Activated CD8-positive, alpha-beta memory T cell treated with anti-CD3 and anti-CD28 coated beads, Interleukin-2, amount 10 ng/mL, durations not matched to agents 7 days and 5 days (primary cell): Measurements from ENCODE around the gene TOP2B. TPM values are rescaled to one million over a fixed set of nuclear protein-coding genes. Genes with fewer than 3 reads are reported as not detected.

Experiments
- ATAC-seq: fragments of 150-1000 bp; cut with Tn5 transposase; one replicate; pipeline ENCODE4 v1.10.0; 2021; ENCODE audit warnings: moderate library complexity
- CTCF ChIA-PET: fragments of 350-600 bp; sonication (Branson Sonifier 250); formaldehyde crosslinking; loops from one replicate; lab custom pipeline; 2021; ENCODE audit warnings: antibody characterized with exemption; lab: Charles Lee
- DNase-seq: peaks from one replicate; pipeline ENCODE4 v3.0.0-alpha.2; 2020
- H3K27ac Mint-ChIP-seq: one replicate; pipeline ENCODE4 v1.8.0; 2021; ENCODE audit warnings: mild to moderate bottlenecking, mixed read lengths
- H3K27me3 Mint-ChIP-seq: one replicate; pipeline ENCODE4 v1.8.0; 2021; ENCODE audit warnings: mixed read lengths
- H3K36me3 Mint-ChIP-seq: one replicate; pipeline ENCODE4 v1.8.0; 2021; ENCODE audit warnings: mild to moderate bottlenecking, mixed read lengths
- H3K4me1 Mint-ChIP-seq: one replicate; pipeline ENCODE4 v1.8.0; 2021; ENCODE audit warnings: mixed read lengths
- H3K4me3 Mint-ChIP-seq: one replicate; pipeline ENCODE4 v1.8.0; 2021; ENCODE audit warnings: mild to moderate bottlenecking, moderate library complexity, mixed read lengths
- H3K9me3 Mint-ChIP-seq: one replicate; pipeline ENCODE4 v1.8.0; 2022; ENCODE audit warnings: low read depth, mixed read lengths
- total RNA-seq, 2 experiments: library from RNA; stranded (reverse); gene quantifications; one replicate each; pipeline ENCODE4 v1.2.3, GENCODE V29; 2021

The TOP2B gene
- total RNA-seq, 2 experiments from 2014 or later, result 107 to 128 TPM

- Mint-ChIP-seq H3K4me1 (no peaks in the 10 kb centered on the region), H3K36me3 (no peaks in the 10 kb centered on the region), H3K9me3 (peaks cover 3% of the 10 kb centered on the region), H3K27ac (no peak overlapping the region), H3K27me3 (peaks cover 19% of the 10 kb centered on the region), H3K4me3 (no peak overlapping the region)
- DNase-seq (no peak), ATAC-seq (no peak)
- CTCF ChIA-PET, result no interaction called here
Observed at GRCh38 chr3:25689226-25689625, 24.5 kb upstream of the TOP2B start.

DNA sequence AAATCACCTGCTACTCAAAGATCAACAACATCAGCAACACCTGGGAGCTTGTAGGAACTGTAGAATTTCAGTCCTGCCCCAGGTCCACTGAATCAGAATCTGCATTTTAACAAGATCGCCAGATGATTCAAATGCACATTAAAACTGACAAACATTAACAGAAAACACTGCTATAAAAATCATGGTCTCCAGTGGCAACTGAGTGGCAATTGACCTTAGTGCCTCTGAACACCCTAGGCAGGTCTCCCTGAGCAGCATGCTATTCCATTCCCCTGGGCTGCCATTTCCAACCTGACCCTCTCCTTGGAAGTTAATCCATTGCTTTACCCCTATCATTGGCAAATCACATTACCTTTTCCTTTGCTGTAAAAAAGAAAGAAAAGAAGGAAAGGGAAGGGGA lies 23.0 kb upstream of the TOP2B start:
- ATAC-seq (no peak), DNase-seq (no peak)
- Mint-ChIP-seq H3K27ac (no peak overlapping the region), H3K4me1 (no peaks in the 10 kb centered on the region), H3K27me3 (peaks cover 16% of the 10 kb centered on the region), H3K4me3 (no peak overlapping the region), H3K36me3 (no peaks in the 10 kb centered on the region), H3K9me3 (no peaks in the 10 kb centered on the region)
- CTCF ChIA-PET, result no interaction called here

DNA sequence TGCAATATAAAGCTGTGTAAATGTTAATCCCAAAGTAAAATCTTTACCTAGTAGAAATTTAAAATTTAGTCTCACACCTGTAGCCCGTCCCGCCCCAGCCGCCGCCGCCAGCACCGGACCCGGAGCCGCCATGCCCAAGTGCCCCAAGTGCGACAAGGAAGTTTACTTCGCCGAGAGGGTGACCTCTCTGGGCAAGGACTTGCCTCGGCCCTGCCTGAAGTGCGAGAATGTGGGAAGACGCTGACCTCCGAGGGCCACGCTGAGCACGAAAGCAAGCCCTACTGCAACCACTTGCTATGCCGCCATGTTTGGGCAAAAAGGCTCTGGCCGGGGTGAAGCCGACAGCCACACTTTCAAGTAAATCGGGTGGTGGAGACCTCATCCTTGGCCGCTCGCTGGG lies 22.1 kb upstream of the TOP2B start:
- no peak overlapping the region for H3K27ac Mint-ChIP-seq
- no peaks in the 10 kb centered on the region for H3K9me3 Mint-ChIP-seq
- H3K4me1 Mint-ChIP-seq, result no peaks in the 10 kb centered on the region
- H3K36me3 Mint-ChIP-seq, result no peaks in the 10 kb centered on the region
- peaks cover 14% of the 10 kb centered on the region for H3K27me3 Mint-ChIP-seq
- DNase-seq, result no peak
- CTCF ChIA-PET, result no interaction called here
- ATAC-seq, result no peak
- H3K4me3 Mint-ChIP-seq, result no peak overlapping the region

- CTCF ChIA-PET, result interaction anchor here (1.0 kb wide), 1 partner anchor 78 kb away, joined by 3 read pairs; no protein-coding TSS in a partner anchor
- H3K9me3 Mint-ChIP-seq, result no peaks in the 10 kb centered on the region
- H3K27ac Mint-ChIP-seq, result no peak overlapping the region
- no peak overlapping the region for H3K4me3 Mint-ChIP-seq
- H3K4me1 Mint-ChIP-seq, result no peaks in the 10 kb centered on the region
- no peaks in the 10 kb centered on the region for H3K36me3 Mint-ChIP-seq
- peaks cover 11% of the 10 kb centered on the region for H3K27me3 Mint-ChIP-seq
- no peak for ATAC-seq
- DNase-seq, result no peak
Observed at GRCh38 chr3:25683882-25684281, 19.2 kb upstream of the TOP2B start.

DNA sequence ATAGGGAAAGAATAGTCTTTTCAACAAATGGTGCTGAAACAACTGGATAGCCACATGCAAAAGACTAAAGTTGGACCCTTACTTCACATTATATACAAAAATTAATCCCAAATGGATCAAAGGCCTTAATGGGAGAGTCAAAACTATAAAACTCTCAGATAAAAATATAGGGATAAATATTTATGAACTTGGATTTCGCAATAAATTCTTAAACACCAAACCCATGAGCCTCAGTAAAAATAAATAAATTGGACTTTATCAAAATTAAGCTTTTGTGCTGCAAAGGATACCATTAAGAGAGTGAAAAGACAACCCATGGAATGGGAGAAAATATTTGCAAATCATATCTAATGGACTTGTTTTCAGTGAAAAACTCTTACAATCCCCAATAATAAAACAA lies 18.7 kb upstream of the TOP2B start:
- ATAC-seq, result no peak
- Mint-ChIP-seq H3K4me1 (no peaks in the 10 kb centered on the region), H3K9me3 (no peaks in the 10 kb centered on the region), H3K36me3 (no peaks in the 10 kb centered on the region), H3K27me3 (peaks cover 10% of the 10 kb centered on the region), H3K4me3 (no peak overlapping the region), H3K27ac (no peak overlapping the region)
- CTCF ChIA-PET, result no interaction called here
- no peak for DNase-seq

DNA sequence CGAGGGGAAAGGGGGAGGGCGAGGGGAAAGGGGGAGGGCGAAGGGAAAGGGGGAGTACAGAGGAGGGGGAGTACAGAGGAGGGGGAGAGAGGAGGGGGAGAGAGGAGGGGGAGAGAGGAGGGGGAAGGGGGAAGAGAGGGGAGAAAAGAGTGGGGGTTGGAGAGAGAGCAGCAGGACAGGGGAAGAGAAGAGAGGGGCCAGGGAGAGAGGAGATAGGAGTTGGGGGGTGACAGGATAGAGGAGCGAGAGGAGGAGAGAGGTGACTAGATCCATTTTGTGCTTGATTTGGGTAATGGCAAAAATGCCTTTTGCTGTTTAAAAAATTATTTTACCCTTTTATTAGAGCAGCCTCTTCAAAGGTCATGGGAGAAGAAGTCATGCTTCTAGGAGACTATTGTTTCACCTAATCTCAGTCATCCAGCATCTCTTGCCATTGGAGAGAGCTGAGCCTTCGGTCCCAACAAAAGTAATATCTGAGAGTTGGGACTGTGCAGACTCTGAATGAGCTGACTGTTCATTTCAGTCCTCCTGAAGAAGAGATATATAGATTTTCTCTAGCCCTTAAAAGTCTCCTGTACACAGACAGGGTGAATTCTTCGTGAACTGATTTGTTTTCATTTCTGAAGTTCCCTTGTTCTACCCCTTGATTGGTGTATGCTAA lies 15.1 kb upstream of the TOP2B start:
- Mint-ChIP-seq H3K27ac (no peak overlapping the region), H3K4me1 (no peaks in the 10 kb centered on the region), H3K9me3 (no peaks in the 10 kb centered on the region), H3K4me3 (no peak overlapping the region), H3K36me3 (no peaks in the 10 kb centered on the region), H3K27me3 (peaks cover 6% of the 10 kb centered on the region)
- ATAC-seq (no peak), DNase-seq (no peak)
- CTCF ChIA-PET, result no interaction called here

DNA sequence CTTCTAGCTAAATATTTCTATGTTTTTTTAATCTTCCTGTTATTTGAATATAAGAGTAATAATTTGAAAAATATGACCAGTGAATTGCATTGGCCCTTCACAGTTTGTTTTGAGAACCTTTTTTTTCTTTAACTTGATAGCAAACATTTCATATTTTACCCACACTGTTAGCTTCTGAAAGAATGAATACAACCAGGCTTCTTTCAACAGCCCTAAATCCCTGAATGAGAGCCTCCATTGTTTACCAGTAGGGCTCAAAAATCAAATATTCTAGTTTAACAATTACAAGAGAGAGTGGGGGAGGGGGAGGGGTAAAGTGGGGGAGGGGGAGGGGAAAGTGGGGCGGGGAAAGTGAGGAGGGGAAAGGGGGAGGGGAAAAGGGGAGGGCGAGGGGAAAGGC lies 14.5 kb upstream of the TOP2B start:
- H3K27me3 Mint-ChIP-seq, result peaks cover 6% of the 10 kb centered on the region
- no peaks in the 10 kb centered on the region for H3K4me1 Mint-ChIP-seq
- no peaks in the 10 kb centered on the region for H3K9me3 Mint-ChIP-seq
- no peak overlapping the region for H3K4me3 Mint-ChIP-seq
- no peak overlapping the region for H3K27ac Mint-ChIP-seq
- H3K36me3 Mint-ChIP-seq, result no peaks in the 10 kb centered on the region
- ATAC-seq (no peak), DNase-seq (no peak)
- CTCF ChIA-PET, result no interaction called here

DNA sequence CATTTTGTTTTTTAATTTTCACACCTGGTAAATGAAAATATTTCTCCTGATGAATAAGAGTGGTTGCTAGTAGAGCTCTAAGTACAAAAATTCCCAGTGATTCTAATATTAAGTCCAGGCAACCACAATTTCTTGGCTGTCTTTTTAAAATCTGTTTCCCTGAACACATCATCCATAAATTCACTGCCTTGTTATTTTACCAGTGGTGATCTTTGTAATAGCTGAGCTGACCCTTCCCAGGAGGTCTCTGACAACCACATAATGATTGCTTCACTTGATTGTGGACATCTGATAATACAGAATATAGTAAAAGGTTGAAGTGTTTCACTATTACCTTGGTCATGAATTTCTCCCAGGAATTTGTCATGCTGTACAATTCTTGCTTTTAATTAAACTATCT lies 13.9 kb upstream of the TOP2B start:
- Mint-ChIP-seq H3K36me3 (no peaks in the 10 kb centered on the region), H3K4me1 (no peaks in the 10 kb centered on the region), H3K9me3 (no peaks in the 10 kb centered on the region), H3K4me3 (no peak overlapping the region), H3K27ac (no peak overlapping the region), H3K27me3 (peaks cover 6% of the 10 kb centered on the region)
- DNase-seq, result no peak
- CTCF ChIA-PET, result no interaction called here
- ATAC-seq, result no peak

GRCh38 chr3:25677121-25677520 lies 12.4 kb upstream of the TOP2B start:
- CTCF ChIA-PET, result no interaction called here

DNA sequence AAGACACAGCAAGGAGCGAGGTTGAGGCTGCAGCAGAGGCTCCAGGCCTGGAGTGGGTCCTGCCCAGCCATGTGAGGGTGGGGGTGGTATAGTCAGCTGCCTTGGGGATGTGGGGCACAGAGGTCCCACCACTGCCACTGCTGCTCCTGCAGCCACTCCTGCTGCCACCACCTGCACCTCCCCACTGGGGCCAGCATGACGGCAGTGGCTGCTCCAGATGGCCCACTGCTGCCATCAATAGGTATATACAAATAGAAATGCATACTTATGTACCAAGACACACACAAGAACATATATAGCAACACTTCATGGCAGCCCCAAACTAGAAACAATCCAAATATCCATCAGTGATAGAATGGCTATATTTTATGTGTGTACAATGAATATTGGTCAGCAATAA lies 10.0 kb upstream of the TOP2B start:
- no peak for ATAC-seq
- Mint-ChIP-seq H3K9me3 (no peaks in the 10 kb centered on the region), H3K27ac (no peak overlapping the region), H3K36me3 (peaks cover 4% of the 10 kb centered on the region), H3K27me3 (peaks cover 6% of the 10 kb centered on the region), H3K4me1 (no peaks in the 10 kb centered on the region), H3K4me3 (no peak overlapping the region)
- DNase-seq, result no peak
- CTCF ChIA-PET, result no interaction called here

More at GRCh38 chr3:25677121-25677520, 12.4 kb upstream of the TOP2B start:
- ATAC-seq (no peak), DNase-seq (no peak)
- Mint-ChIP-seq H3K4me1 (no peaks in the 10 kb centered on the region), H3K27me3 (peaks cover 6% of the 10 kb centered on the region), H3K4me3 (no peak overlapping the region), H3K27ac (no peak overlapping the region), H3K9me3 (no peaks in the 10 kb centered on the region), H3K36me3 (peaks cover 4% of the 10 kb centered on the region)

- Mint-ChIP-seq H3K36me3 (peaks cover 5% of the 10 kb centered on the region), H3K27ac (no peak overlapping the region), H3K4me1 (no peaks in the 10 kb centered on the region), H3K4me3 (no peak overlapping the region), H3K9me3 (no peaks in the 10 kb centered on the region), H3K27me3 (peaks cover 6% of the 10 kb centered on the region)
- DNase-seq (no peak), ATAC-seq (no peak)
- CTCF ChIA-PET, result interaction anchor here (1.2 kb wide), 2 partner anchors 13 to 25 kb away, joined by 3 read pairs; no protein-coding TSS in a partner anchor
Observed at GRCh38 chr3:25673738-25674298, 9.1 kb upstream of the TOP2B start.

DNA sequence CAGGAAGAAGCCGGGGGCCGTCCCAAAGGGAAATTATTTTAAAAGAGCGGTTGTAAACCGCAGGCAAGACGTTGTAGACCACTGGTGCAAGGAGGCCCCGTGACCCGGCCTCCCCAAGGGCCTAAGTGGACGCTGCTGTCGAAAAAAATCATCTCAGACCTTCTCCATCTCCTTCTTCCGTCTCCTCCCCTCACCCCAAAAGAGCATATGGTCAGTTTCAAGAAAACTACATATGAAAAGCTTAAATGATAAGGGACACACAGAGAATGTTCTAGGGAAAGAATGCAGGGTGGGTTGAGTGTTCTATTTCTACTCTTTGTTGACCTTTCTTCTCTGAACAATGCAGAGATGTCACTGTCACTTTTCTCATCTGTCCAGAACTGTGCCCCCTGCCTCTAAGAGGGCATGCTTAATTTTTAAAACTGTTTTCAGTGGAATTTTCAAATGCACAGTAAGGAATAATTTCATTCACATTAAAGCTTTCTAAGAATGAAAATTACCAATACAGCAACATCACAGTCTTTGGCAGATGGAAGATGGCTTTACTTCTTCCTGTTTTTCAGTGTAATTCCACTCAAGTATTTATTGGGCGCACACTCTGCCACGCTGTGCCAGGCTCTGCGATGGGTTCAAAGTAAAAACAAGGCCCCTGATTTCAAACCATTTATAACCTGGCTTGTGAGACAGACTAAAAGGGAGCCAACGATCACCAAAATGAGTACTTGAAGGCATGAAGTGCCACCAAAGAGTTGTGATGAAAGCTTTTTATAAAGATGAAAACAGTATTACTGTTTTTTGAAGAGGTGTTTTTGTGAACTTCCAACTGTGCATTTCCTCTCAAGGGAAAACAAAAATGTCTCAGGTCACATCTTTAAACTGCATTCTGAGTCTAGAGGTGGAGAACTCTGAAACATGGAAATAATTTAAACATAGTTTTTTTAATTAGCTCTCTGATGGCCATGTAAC lies 891 bp upstream of the TOP2B start:
- H3K4me3 Mint-ChIP-seq, result peak overlapping the region; percentile 89
- peaks cover 30% of the 10 kb centered on the region for H3K4me1 Mint-ChIP-seq
- DNase-seq (no peak), ATAC-seq (peak; percentile 18)
- CTCF ChIA-PET, result interaction anchor here (1.0 to 1.6 kb wide), 4 partner anchors 9 to 116 kb away, joined by 3 to 8 read pairs (median 4); no protein-coding TSS in a partner anchor
- H3K36me3 Mint-ChIP-seq, result peaks cover 8% of the 10 kb centered on the region
- no peaks in the 10 kb centered on the region for H3K27me3 Mint-ChIP-seq
- H3K27ac Mint-ChIP-seq, result peak overlapping the region; percentile 99
- H3K9me3 Mint-ChIP-seq, result no peaks in the 10 kb centered on the region
